ENCODE measurements around the gene ITGA2. TPM values are rescaled to one million over a fixed set of nuclear protein-coding genes. Genes with fewer than 3 reads are reported as not detected.

ITGA2 gene
- total RNA-seq, 1 donor from 2014 or later: 24.8 TPM

DNA sequence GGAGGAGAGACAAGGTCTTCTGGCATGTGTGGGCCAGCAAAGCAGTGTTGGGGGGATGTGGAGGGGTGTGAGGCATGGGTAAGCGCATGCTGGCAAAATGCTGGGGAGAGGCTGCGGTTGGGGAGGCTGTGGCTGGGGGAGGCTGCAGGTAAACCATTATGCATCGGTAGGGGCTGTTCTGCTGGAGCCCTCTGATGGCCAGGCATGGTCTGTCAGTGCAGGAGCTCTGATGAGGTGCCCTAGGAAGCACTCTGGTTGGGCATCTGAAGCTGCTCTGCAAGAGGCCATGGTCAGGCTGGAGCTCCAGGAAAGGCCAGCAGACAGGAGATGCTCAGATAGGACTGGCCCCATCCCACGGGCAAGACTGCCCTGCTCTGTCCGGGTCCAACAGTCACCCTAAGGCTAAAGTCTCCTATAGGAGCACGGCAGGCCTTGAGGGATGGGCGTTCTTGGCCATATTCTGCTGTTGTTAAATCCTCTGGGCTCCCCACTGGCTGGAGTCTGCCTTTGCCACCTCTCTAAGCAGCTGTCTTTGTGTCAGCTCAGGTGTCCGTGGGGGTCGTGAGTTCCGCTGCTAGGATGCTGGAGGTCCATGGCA lies 28.7 kb downstream of the ITGA2 start:
- no peak for DNase-seq (ENCODE audit: low read depth in 2 of 2)

DNA sequence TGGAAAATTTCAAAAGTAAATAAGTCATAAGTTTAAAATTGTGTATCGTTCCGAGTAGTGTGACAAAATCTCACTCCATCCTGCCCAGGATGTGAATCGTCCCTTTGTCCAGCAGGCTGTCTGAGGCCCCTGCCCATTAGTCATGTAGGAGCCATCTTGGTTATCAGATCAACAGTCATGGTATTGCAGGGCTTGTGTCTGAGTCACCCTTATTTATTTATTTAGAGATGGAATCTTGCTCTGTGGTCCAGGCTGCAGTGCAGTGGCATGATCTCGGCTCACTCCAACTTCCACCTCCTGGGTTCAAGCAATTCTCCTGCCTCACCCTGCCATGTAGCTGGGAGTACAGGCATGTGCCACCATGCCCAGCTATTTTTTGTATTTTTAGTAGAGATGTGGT lies 30.2 kb downstream of the ITGA2 start:
- DNase-seq (ENCODE audit: low read depth in 2 of 2): peak; percentile 32 to 82

DNA sequence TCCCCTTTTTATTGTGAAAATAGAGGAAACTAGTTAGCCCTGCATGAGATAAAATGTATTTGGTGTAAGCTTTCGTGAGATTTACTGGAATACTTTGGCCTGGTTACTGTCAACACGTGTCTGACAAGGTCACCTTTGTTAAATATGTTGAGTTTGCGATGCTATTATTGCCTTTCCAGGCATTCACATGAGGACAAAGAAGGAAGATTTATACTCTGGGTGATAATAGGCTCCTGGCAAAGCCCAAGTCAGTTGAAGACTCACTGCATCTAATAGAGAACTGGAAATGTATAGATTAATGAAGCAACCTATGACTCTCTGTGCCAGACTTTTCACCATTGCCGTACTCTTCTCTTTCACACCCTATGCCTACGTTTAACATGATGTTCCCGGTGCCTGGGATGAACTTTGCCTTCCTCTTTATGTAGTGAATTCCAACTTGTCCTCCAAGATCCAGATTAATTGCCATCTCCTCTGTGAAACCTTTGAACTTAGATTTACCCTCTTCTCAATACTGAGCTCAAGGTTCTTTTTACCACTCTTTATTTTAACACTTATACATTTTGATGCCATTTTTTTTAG lies 33.9 kb downstream of the ITGA2 start:
- DNase-seq (ENCODE audit: low read depth in 2 of 2): no peak

DNA sequence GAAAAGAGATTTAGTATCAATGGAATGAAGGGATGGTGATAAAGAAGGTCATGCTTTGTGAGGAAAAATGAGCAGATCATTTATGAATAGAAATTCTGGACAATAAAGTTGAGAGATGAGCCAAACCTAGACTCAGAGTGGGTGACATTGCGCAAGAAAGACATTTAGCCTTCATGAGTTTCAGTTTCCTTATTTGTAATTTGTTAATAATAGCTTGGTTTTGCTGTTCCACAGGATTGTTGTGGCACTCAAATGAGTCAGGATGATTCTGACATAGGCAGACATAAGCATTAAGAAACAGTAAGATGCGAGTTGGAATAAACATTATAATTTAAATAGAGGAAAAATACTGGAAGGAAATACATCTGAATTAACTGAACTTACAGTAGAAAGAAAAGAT lies 34.8 kb downstream of the ITGA2 start:
- DNase-seq (ENCODE audit: low read depth in 2 of 2): peak; percentile 74 to 88

DNA sequence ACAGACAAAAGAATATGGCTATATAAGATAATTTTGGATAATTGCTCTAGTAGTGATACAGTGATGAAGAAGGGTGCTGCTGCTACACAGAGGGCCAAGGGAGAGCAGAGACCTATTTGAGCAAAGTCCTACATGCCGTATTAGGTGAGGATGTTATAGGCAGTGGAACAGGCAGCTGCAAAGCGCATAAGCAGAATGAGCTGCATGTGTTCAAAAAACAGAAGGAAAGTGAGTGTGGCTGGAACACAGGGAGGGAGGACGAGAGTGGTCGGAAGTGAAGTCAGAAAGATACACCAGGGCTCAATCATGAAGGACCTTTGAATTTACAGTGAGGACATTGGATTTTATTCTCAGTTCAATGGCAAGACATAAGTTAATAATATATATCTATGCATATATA lies 35.4 kb downstream of the ITGA2 start:
- DNase-seq (ENCODE audit: low read depth in 2 of 2): peak in 1 of 2 donors; percentile 43

DNA sequence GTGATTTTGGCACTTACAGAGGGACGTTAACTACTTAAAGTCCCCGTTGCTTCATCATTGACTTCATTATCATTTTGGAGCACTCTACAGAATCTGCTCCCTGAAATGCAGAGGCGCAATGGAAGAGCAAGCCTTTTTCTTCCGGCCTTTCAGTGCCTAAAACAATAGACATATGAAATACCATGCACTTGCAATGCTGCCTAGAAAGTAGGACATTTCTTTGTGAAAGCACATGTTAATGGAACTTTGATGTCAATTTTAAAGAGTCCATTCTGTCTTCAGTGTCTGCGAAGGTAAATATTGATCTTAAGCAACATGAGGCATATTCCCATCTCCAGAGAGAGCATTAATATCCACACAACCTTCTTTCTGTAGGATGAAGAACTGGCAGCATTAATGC lies 36.3 kb downstream of the ITGA2 start:
- no peak for DNase-seq (ENCODE audit: low read depth in 2 of 2)

DNA sequence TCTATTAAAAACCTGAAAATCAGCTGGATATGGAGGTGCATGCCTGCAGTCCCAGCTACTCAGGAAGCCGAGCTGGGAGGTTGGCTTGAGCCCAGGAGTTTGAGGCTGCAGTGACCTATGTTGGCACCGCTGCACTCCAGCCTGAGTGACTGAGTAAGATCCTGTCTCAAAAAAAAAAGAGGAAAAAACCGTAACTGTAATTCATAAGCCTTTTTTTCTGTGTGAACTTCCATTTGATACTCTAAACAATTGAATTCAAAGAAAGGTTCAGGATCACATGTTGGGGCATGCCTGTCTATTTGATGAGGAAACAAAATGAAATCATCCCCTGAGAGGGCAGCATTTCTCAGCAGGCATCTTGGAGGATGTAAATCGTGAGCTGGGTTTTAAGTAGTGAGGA lies 38.8 kb downstream of the ITGA2 start:
- peak; percentile 86 to 97 for DNase-seq (ENCODE audit: low read depth in 2 of 2)

DNA sequence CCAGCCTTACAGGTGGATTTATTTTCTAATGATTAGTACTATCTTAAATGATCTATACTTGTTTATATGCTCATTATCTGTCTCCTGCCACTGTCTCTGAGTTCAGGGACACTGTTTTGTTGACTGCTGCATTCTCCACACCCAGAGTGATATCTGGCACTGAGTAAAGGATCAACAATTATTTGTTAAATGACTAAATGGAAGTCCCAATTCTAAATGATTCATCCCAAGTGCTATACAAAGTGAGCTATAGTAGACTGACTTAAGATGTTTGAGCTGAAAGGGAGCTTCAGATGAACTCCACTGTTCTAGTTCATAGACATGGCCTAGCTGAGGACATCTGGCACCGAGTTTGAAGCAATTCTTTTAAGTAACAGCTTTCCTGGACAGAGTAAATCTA lies 40.5 kb downstream of the ITGA2 start:
- DNase-seq (ENCODE audit: low read depth in 2 of 2): no peak

DNA sequence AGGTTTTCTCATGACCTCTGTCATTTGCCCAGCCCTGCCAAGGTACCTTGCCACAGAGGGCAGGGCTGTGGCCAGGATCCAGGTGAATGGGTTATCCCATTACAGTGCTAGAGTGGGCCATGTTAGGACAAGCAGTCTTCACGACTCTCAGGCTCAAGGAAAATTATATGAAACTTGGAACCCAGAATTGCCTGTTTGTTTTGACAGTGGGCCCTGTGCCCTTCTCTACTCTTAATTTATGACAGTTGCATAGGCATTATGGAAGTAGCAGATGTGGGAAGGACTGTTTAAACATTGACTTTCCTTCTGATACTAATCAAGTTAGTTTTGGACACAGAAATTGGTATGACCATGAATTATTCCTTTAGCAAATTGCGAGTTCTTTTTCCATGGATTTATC lies 41.7 kb downstream of the ITGA2 start:
- peak in 1 of 2 donors; percentile 70 for DNase-seq (ENCODE audit: low read depth in 2 of 2)

DNA sequence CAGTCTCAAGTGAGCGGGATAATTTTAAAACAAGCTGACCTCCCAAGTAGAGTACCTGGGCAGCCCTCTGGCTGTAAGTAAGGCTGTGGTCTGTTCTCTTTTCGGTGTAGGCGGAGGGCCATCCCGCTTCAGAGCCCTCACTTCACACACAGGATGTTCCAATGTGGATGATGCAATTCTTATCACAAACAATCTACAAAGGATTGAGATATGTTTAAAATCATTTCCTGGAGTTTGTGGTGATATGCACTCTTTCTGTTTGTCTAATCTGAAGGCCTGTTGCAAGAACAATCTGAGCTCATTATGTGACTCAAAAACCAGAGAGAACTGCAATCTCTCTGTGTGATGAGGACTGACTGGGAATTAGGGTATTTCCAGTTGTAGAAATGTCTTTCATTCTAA lies 42.5 kb downstream of the ITGA2 start:
- DNase-seq (ENCODE audit: low read depth in 2 of 2): peak; percentile 72 to 94

DNA sequence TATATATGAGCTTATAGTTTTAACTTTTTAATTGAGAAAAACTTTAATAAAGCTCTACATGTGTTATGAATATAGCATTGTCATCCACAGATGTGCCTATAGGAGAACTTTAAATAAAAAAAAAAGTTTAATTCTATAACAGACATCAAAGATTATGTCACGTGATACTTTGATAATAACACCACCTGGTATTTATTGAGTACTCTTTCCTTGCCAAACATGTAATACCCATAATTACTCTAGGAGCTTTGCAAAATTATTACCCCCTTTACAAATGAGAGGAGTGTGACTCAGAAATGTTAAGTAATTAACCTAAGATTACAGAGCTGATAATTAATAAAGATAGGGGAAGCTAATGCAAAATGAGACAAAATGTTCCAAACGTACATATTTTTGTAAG lies 43.0 kb downstream of the ITGA2 start:
- DNase-seq (ENCODE audit: low read depth in 2 of 2): no peak

DNA sequence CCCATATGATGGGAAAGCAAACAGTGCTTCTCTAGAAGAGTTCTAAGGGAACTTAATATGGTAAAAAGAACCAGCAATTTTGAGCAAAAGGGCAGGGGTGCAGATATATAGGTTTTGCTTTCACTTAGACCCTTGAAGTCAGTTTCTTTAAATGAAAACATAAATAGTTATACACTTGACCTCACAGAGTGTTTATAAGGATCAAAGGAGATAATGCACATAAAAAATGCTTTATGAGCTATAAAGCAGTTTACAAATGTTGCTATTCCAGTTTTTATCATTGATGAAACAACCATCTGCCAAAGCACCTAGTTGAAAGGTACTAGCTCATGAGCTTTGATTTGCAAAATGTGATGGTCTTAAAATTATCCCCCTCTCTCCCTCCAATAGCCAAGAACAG lies 45.7 kb downstream of the ITGA2 start:
- no peak for DNase-seq (ENCODE audit: low read depth in 2 of 2)

DNA sequence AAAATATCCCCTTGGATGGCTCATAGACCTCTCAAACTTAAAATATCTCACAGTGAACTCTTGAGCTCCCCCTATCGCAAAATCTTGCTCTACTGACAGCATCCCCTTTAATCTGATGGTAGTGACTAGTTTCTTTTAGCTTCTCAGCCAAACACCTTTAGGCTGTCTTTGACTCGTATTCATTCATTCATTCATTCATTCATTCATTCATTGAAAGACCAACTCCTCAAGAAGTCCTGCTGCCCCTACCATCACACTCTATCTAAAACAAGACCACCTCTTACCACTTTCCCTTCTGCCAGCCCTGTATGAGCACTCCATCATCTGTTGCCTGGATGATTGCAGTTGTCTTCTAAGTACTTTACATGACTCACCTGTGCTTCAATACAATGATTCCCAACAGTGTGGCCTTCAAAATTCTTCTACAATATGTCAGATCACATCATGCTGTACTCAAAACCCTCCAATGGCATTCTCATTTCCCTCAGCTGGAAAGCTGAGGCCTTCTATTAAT lies 46.8 kb downstream of the ITGA2 start:
- DNase-seq (ENCODE audit: low read depth in 2 of 2): peak in 1 of 2 donors; percentile 34

DNA sequence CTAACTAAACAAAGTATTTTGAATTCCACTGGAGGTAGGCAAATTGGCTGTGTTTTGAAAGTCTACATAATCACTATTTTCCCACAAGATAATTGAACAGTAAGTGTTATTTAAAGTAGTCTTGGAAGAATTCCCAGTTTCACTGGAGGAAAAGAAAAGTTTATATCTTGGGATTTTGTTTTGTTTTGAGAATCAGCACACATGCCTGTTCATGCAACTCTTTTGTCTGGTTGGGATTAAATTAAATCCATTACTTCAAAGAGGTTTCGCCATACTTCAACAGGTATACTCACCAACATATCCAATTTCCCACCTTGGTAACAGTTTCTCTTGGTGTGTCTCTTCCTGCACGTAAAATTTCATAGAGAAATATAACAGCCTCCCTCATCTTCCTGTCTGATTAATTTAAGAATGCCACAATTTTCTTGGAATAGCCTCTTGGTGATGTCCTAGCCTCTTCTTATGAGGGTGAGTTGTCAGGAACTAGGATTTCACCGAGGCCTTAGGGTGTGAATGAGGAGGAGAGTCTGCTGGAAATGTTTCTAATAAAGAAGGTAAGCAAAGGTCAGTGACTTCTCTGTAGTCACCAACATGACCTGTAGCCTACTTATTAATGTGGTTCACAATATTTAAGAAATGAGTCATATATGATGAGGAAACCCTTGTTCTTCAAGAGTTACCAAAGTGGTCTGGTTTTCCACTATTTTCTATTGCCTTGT lies 48.1 kb downstream of the ITGA2 start:
- DNase-seq (ENCODE audit: low read depth in 2 of 2): peak in 1 of 2 donors; percentile 88

DNA sequence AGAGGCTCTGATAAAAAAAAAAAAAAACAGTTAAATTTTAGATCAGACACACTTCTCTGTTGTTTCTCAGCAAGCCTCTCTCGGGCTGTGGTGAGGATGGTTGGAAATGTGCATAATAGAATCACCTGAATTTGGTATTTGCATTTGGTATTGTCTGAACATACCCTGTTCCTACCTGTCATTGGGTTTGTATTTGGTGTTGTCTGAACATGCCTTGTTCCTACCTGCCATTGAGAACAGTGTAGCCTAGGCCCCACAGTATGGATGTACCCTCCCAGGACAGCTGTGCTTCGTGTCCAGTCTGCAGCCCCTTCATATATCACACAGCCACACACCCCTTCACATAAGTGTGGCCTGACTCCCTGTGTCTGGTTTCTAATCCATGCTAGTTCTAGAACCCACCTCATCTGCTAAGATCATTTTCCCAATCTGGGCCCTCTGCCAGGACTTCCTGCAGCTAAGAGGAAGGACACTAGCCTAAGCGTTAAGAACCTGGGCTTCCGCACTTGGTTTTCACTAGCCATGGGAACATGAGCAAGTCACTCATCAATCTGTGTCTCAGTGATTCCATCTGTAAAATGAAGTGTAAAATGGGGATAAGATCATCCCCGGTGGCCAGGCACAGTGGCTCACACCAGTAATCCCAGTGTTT lies 49.2 kb downstream of the ITGA2 start:
- peak in 1 of 2 donors; percentile 82 for DNase-seq (ENCODE audit: low read depth in 2 of 2)

DNA sequence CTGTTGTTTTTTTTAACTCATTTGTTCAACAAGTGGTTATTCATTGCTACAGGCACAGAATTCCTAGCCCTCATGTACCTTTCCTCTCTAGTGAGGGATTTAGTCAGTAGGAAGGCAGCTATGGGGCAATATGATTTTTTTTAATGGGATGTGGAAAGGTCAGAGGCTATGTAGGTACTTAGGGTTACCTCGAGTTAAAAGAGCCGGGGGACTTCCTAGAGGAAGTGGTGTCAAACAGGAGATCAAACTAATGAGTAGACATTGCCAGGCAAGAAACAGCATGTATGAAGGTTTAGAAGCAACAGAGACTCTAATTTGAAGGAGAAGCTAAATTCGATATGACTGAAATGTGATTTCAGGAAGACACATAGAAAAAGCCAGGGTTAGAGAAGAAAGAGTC lies 50.7 kb downstream of the ITGA2 start:
- DNase-seq (ENCODE audit: low read depth in 2 of 2): no peak

DNA sequence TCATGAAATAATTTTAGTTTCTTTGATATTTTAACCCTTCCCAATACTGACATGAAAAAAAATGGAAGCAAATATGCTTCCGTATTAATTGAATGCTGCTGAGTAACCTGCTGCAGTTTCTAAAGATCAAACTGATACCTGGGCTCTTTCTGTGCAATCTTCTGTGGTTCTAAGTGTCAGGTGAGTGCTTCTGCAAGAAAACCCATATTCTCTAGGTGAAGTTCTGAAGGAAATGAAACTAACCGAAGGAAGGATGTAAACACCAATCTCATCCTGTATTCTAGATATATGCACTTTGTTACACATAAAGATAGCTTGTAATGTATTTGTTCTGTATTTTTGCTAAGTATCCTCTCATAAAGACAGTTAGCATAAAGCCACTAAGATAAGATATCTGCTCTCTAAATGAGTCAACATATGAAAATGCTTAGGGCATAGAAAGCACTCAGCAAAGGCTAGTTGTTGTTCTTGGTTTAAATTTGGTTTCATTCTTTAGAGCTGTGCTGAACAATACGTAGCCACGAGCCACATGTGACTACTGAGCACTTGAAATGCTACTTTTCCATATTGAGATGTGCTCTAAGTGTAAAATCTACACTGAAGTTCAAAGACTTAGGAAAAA lies 52.0 kb downstream of the ITGA2 start:
- peak in 1 of 2 donors; percentile 34 for DNase-seq (ENCODE audit: low read depth in 2 of 2)

DNA sequence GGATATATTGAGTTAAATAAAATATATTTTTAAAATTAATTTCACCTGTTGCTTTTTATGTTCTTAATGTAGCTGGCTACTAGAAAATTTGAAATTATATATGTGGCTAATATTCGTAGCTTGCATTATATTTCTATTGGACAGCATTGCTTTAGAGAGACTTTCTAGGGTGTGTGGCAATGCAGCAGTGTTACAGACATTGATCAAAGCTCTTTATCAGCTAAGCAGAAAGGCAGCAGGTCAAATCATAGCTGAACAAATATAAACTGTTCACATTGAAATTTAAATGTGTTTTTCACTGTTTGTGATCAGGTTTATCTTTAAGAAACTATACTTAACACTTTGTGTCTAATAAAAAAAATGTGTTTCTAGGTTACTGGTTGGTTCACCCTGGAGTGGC lies 52.6 kb downstream of the ITGA2 start:
- DNase-seq (ENCODE audit: low read depth in 2 of 2): no peak

DNA sequence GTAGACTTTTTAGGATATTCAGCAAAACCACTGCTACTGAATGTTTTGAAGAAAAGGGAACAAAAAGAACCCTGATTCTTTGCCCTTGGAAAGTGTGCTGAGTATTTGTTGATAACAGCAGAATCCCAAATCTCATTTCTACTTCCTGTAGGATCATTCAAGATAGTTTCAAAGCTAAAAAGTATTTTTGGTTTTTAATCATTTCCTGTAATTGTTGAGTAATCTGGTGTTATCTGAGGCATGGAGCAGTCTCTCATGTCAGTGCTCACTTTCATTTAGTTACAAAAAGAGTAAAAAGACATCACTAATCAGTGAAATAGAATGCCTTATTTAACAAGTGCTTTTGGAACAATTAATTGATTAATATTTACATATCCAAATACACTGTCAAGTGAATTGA lies 56.1 kb downstream of the ITGA2 start:
- peak in 1 of 2 donors; percentile 54 for DNase-seq (ENCODE audit: low read depth in 2 of 2)

DNA sequence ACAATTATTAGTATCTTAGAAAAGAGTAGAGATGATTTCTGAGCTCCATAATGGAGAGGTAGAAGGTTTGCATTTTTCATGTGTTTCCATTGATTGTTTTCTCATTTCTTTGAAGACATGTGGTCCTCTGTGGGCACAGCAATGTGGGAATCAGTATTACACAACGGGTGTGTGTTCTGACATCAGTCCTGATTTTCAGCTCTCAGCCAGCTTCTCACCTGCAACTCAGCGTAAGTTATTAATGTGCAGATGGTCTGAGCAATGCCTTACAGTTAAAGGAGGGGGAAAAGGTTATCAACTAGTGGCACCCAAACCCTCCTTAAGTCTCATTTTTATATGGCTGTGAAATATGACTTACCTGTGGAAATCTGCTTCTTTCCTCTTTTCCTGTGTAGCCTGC lies 59.1 kb downstream of the ITGA2 start:
- DNase-seq (ENCODE audit: low read depth in 2 of 2): no peak

DNA sequence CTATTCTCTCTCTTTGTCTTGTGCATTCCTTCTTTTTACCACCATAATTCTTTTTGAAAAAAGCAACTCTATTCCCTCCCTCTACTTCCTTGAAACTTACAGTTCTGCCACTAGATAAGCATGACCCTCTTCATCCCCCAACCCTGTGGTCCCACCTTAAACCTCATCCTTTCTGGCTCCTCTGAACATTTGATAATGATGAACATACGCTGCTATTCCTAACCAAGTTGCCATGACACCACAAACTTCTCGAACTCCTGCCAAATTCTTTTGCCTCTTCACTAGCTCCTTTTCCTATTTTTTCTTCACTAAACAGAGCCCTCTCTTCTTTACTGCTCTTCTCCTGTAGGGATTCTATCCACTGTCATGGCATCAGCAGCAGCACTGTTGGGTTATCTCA lies 63.3 kb downstream of the ITGA2 start:
- no peak for DNase-seq (ENCODE audit: low read depth in 2 of 2)

DNA sequence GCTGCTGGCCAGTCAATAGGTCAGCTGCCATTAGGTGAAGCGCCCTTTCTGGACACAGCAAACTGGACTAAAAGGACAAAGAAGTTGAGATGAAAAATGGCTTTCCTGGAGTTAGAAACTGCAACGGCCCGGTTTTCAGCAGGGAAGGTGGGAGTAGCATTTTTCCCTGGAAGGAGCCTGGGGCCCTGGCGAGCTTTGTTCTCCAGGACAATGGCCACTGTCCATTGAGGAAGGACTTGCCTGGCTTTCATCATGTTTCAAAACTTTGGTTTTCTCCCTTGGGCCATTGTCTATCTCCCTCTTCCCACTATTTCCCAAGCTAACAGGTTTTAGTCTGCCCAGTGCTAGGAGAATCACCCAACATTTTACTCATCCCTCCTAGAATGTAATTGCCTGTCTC lies 64.2 kb downstream of the ITGA2 start:
- DNase-seq (ENCODE audit: low read depth in 2 of 2): no peak
